IPS-NIHi11 (cell line): ENCODE measurements around the gene DNAJC25.

Source experiments
- DNase-seq: peaks from one replicate; pipeline ENCODE4 v3.0.0; 2012; ENCODE audit warnings: mixed read lengths, low spot score

Gene DNAJC25

GRCh38 chr9:111627260-111627963, 3.7 kb upstream of the DNAJC25 start:
- no peak for DNase-seq

GRCh38 chr9:111628411-111628810, 2.7 kb upstream of the DNAJC25 start:
- no peak for DNase-seq

- DNase-seq: no peak
Measured at GRCh38 chr9:111630182-111630963, 761 bp upstream of the DNAJC25 start.

- DNase-seq: no peak
Measured at GRCh38 chr9:111630964-111631213, 245 bp upstream of the DNAJC25 start.

GRCh38 chr9:111632060-111632459, 926 bp downstream of the DNAJC25 start:
- no peak for DNase-seq

- DNase-seq: no peak
Measured at GRCh38 chr9:111632695-111633388, 1.7 kb downstream of the DNAJC25 start.

GRCh38 chr9:111633389-111633736, 2.2 kb downstream of the DNAJC25 start:
- DNase-seq: no peak

- DNase-seq: no peak
Measured at GRCh38 chr9:111634860-111635259, 3.7 kb downstream of the DNAJC25 start.

- no peak for DNase-seq
Measured at GRCh38 chr9:111637421-111637950, 6.4 kb downstream of the DNAJC25 start.

- no peak for DNase-seq
Measured at GRCh38 chr9:111644195-111644772, 13.2 kb downstream of the DNAJC25 start.

GRCh38 chr9:111645806-111646205, 14.7 kb downstream of the DNAJC25 start:
- no peak for DNase-seq

GRCh38 chr9:111646417-111646816, 15.3 kb downstream of the DNAJC25 start:
- no peak for DNase-seq

- no peak for DNase-seq
Measured at GRCh38 chr9:111648066-111648465, 16.9 kb downstream of the DNAJC25 start.

- DNase-seq: no peak
Measured at GRCh38 chr9:111649016-111649415, 17.9 kb downstream of the DNAJC25 start.

- DNase-seq: no peak
Measured at GRCh38 chr9:111657051-111657450, 25.9 kb downstream of the DNAJC25 start.

- no peak for DNase-seq
Measured at GRCh38 chr9:111658943-111659342, 27.8 kb downstream of the DNAJC25 start.

GRCh38 chr9:111659691-111660090, 28.6 kb downstream of the DNAJC25 start:
- DNase-seq: no peak

GRCh38 chr9:111661150-111661801, 30.1 kb downstream of the DNAJC25 start, which contains the start of gene GNG10:
Gene GNG10, plus strand, starts transcription at chr9:111661605. Its CDS starts 30 bp downstream, at chr9:111661635.
- peak; percentile 91 for DNase-seq

- DNase-seq: peak; percentile 62
Measured at GRCh38 chr9:111661802-111662521, 30.8 kb downstream of the DNAJC25 start.

GRCh38 chr9:111662576-111663300, 31.6 kb downstream of the DNAJC25 start:
- DNase-seq: no peak
